NCI-H2081 treated with DMSO at 0.1 percent for 48 hours (cell line): ENCODE data around the gene KCNIP1.
"Not testable (repeated sequence)": the region's sequence is repeated elsewhere in the genome, so short reads cannot be mapped to it uniquely, and the experiment has no call there.

Source experiments
- DNase-seq: peaks from one replicate; lab custom pipeline; 2025; lab: John Stamatoyannopoulos, UW

KCNIP1 gene

DNA sequence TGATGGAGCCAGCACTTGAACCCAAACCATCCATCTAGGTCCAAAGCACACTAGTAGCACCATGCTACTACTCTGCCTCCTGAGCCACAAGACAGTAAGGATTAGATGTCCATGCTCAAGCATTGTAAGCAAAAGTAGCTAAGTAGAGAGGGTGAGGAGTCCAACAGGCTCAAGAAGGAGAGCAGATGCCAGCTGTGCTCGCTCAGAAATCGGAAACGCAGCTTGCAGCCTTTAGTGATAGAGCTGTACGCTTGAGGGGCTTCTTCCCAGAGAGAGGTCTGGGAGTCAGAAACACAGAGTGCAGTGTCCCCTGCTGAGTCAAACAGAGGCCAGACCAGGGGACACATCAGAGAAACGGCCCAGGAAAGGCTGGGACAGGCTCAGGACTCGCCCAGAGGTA is 247.0 kb downstream of the KCNIP1 start:
- DNase-seq, result no peak

DNA sequence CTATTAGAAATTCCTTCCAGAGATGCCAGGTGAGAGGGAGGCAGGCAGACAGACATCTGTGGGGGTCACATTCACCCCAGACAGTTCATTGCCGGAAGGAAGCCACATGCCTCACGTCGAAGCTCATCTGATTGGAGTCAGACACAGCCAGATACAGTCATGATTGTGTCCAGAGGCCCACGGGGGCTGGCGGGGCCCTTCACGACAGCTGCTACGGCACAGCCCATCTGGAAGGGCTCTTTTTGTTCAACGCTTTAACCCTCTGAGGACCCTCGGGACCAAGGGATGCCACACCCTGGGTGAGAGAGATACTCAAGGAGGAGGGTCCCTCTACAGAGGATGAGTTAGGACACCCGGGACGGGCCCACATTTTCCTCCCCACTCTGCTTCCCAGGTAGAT is 247.8 kb downstream of the KCNIP1 start:
- no peak for DNase-seq

GRCh38 chr5:170752257-170753215 is 248.7 kb downstream of the KCNIP1 start:
- DNase-seq, result no peak

DNA sequence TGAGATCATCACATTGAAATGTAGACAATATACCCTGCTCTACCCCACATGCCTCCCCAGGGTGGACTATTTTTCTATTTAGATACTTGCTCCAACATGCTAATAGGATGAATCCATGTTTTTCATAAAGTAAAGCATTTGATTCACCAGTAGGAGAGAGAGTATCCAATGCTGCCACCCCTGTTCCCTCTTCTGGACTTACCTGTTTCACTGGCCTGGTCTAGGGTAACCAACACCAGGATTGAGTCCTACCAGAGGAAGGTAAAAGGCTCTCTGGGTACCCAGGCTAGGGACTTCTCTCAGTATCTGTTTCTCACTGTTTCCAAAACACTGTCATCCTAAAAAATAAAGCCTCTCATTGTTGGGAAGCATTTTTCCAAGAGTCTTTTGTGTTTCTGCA is 249.5 kb downstream of the KCNIP1 start:
- DNase-seq, result no peak

DNA sequence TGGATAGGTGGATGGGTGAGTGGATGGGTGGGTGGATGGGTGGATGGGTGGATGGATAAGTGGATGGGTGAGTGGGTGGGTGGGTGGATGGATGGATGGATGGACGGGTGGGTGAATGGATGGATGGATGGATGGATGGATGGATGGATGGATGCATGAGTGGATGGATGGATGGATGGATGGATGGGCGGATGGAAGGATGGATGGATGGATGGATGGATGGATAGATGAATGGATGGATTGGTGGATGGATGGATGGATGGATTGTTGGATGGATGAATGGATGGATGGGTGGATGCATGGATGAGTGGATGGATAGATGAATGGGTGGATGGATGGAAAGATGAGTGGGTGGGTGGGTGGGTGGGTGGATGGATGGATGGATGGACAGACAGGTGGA is 250.7 kb downstream of the KCNIP1 start:
- DNase-seq, result not testable (repeated sequence)

DNA sequence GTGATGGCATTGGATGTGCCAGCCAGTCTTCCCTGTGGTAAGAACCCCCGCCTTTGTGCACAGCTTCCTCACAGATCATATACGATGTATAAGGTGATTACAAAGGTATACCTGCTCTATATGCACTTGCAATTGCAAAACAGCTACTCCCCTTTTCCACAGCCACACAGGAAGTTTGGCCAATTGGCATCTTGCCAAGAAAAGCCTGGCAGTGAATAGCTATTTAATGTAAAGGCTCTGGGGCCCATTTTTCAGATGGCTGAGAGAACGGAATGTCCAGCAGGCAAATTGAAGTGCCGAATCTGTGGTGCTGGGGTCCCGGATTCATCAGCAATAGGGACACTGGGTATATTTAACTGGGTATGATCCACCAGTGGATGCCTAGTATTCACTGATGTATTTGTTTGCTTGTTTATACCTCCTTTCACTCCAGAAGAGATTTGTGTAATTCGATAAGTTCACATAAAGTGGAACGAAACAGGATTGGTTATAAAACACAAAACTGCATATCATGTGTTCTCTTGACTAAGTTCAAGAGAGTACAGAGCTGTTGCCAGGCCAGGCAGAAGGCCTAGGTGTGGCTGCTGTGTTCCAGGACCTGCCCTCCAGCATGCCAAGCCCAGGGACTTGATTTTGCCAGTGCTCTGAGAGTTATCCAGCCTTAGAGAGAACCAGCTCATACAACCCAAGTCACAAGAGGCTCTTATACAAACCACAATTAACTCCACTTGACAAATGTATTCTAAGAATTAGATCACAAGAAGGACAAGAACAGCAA is 252.0 kb downstream of the KCNIP1 start:
- DNase-seq, result no peak

GRCh38 chr5:170756691-170757090 is 252.9 kb downstream of the KCNIP1 start:
- DNase-seq, result no peak

DNA sequence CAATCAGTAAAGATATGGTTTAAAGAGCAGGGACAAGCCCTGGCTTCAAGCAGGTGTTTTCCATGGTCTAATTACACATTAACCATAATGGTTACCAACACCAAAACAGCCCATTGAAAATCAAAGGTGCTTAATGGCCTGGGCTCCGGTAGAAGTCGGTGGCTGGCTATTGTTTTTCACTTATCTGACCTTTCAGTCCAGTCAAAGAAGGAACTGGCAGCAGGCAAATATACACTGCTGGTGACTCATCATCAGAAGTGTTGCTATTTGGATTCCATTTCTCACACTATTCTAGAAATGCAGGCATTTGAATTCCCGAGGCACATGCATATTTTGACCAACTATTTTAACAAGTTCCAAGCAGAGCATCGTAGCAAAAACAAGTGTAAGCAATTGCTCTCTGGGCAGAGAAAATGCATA is 253.4 kb downstream of the KCNIP1 start:
- DNase-seq, result no peak

DNA sequence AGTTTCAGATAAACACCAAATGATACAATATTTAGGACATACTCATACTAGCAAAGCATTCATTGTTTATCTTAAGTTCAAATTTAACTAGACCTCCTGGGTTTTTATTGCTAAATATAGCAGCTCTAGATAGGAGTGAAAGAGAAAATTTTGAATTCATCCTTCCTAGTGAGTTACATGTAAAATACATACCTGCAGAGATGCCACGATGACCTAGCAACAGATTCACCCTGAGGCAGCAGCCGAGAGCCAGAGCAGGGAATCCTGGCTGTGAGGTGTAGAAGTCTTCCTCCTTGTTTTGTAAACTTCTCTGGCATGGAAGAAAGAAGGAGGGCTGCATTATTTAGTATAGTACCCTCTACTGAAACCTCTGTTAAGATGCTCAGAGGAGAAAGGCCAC is 253.8 kb downstream of the KCNIP1 start:
- no peak for DNase-seq

GRCh38 chr5:170758481-170758880 is 254.7 kb downstream of the KCNIP1 start:
- DNase-seq, result no peak

DNA sequence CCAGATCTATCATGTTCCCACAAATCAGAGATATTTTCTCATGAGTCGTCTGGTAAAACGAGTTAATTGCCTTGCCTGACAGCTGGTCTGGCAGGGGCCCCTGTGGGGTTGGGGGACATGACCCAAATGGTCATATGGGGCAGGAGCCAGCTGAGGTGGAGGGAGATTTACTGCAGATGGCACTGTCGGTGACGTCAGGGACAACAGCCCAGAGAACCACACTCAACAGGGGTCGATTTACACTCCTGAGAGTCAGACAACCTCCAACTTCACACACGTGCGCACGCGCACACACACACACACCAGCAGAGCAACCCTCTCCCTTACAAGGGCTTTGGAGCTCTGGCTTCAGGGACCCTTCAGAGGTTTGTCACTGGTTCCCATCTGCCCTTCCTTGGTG is 256.3 kb downstream of the KCNIP1 start:
- DNase-seq, result no peak

- no peak for DNase-seq
These were observed 257.4 kb downstream of the KCNIP1 start for GRCh38 chr5:170761048-170761707.

DNA sequence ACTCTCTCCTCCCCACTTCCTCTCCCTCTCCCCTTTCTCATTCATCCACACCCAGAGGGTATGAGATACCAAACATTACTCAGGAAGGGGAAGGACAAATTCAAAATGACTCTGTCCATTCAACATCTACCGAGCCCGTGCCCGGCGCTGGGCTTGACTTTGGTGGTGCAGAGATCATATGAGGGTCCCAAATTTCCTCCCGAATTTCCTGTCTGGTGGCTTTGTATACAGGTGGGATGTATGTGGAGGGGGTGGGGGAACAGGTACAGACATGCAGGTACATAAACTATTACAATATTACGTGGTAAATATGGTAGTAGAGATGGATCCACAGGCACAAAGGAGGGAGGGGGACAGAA is 257.9 kb downstream of the KCNIP1 start:
- no peak for DNase-seq

DNA sequence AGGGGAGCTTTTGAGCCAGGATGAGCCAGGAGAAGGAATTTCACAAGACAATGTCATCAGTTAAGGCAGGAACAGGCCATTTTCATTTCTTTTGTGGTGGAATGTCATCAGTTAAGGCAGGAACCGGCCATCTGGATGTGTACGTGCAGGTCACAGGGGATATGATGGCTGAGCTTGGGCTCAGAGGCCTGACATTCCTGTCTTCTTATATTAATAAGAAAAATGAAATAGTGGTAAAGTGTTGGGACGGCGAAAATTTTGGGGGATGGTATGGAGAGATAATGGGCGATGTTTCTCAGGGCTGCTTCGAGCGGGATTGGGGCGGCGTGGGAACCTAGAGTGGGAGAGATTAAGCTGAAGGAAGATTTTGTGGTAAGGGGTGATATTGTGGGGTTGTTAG is 258.5 kb downstream of the KCNIP1 start:
- not testable (repeated sequence) for DNase-seq

DNA sequence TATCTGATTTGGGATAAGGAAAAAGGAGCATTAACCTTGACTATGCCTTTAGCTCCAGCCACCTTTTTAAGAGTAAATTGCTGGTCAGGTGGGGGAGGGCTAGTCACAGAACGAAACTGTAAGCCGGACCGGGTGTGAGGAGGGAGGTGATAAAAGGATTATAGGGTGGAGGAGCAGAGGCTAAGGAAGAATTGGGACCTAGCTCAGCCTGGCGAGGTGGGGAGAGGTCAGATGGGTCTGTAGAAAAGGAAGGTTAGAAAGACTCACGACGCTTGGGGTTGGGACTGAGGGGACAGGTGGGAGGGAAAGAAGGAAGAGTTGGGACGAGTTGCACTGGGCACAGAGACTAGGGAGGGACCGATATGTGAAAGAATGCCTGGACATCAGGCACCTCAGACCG is 262.0 kb downstream of the KCNIP1 start:
- DNase-seq, result not testable (repeated sequence)

DNA sequence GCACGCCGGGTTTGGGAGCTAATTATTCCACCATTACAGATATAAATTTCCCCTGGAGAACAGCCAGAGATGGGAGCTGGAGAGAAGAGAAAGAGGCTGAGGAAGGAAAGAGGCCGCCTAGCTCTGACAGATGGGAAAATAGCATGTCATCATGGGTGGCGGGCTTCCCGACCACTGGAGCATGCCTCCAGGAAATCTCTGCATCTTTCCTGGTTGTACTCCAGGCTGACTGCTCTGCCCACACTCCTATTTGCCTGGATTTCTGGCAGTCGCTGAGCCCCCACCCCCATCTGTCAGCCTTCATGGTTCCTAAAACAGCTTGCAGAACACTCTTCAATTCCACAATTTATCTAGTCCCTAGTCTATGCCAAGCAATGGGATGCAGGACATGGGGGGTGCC is 265.4 kb downstream of the KCNIP1 start:
- DNase-seq, result no peak

DNA sequence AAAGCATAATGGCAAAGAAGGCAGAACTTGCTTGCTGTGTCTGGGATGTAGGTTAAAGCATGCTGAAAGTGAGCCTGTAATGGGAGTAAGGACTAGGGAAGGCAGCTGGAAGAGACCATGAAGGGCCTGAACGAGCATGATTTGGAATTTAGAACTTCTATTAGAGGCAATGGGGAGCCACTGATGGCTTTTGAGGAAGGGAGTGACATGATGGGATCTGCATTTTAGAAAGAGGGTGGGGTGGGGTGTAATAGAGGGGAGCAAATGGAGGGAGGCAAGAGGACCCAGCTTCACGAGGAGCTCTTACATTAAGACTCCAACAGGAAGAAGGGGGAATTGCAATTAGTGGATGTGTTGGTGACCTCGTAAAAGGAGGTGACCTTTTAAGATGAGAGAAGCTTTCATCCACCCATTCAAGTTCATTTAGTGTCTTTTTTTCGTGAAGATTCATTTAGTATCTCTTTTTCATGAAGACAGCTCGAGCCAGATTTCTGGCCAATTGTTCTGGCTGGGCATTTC is 266.1 kb downstream of the KCNIP1 start:
- DNase-seq, result no peak

GRCh38 chr5:170771496-170771895 is 267.7 kb downstream of the KCNIP1 start:
- DNase-seq, result no peak

DNA sequence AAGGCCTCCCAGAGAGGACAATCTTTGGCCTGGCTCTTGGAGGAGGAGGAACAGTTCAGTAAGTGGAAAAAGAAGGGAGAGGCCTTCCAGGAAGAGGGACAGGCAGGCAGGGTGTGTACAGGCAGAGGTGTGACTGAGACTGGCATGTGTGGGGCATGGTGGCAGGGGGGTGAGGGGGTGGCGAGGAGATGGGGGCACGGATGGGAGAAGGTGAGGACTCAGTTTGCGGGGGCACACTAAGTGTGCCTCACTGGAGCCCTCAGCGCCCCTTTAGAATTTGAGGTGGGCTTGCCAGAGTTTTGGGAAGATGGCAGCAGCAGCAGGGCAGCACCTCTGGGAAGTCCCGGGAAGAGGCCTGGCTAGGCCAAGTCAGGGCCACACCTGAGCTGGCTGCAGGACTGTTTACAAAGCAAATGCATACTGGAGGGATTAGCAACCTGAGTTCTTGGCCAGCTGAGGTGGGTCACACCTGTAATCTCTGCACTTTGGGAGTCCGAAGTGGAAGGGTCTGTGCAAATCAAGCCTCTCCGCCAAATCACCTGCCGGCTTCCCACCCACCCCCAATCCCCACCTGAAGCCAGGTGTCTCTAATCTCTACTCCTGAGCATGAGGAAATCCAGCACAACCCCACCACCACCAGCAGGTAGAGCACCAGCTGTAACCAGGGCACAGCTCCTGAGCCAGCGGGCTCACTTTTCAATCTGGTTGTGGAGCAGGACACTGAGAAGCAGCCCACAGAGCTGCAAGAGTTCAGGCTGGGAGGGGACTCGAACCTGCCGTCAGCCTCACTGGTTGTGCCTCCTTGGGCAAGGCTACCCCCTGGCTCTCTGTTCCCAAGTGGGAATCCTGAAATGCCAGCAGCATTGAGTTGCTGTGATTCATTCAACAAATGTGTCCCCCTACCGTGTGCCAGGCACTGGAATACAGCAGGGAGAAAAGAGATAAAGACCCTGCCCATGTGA is 269.5 kb downstream of the KCNIP1 start:
- no peak for DNase-seq

DNA sequence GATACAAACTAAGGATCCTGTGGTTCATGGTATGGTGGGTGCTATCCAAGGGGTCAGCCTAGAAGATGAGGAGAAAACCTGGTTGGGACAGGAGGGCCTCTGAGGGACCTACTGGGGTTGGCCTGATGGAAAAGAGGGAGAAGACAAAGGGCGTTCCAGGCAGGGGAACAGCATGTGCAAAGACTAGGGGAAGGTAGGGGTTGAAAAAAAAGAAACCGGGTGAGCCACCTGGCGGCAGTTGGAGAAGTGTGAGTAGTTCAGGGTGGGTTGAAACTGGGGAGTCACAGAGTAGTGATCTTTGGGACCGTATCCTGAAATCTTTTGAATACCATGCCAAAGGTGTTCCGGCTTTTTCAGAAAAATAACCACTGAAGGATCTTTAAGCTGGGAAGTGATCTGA is 271.0 kb downstream of the KCNIP1 start:
- DNase-seq, result no peak

DNA sequence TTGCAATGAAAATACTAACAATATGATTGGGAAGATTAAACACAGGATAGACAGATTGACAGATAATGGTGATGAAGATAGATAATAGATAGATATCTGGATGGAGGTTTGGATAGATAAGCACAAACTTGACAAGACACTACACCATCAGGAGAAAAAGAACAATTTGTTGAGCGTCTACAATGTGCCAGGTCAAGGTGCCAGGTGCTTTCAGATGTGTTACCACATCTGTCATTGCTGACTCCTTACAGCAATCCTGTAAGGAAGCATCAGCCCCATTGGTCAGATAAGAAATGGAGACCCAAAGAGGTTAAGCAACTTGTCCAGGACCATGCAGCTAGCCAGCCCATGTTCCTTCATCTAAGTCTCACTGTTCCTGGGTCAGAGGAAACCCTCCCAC is 278.1 kb downstream of the KCNIP1 start:
- no peak for DNase-seq
